Fibroblast of lung (primary cell): ENCODE measurements around the gene HNRNPF. TPM values are rescaled to one million over a fixed set of nuclear protein-coding genes. Genes with fewer than 3 reads are reported as not detected.
A peak's percentile ranks its signal among the peaks of the same experiment; 100 is the strongest.

ENCODE experiments used
- DNase-seq, 2 donors: peaks; one replicate each; pipeline versions ENCODE4 v3.0.0 to v3.0.0-alpha.2; 2010; ENCODE audit warnings: low read depth in 2 of 2
- H2AFZ ChIP-seq: 2 replicates; pipeline ENCODE4 v1.5.1; 2012; ENCODE audit warnings: low read length, control low read depth, inconsistent platforms
- H3K27ac ChIP-seq: 2 replicates; pipeline ENCODE4 v1.5.1; 2011; ENCODE audit warnings: low read length, control low read depth; ENCODE audit not compliant: insufficient read depth
- H3K27me3 ChIP-seq: 2 replicates; pipeline ENCODE4 v1.5.1; 2011; ENCODE audit warnings: mild to moderate bottlenecking, low read length; ENCODE audit not compliant: control insufficient read depth, insufficient read depth
- H3K36me3 ChIP-seq: 2 replicates; pipeline ENCODE4 v1.5.1; 2011; ENCODE audit warnings: low read length; ENCODE audit not compliant: control insufficient read depth, insufficient read depth
- H3K4me1 ChIP-seq: 2 replicates; pipeline ENCODE4 v1.5.1; 2011; ENCODE audit warnings: low read length; ENCODE audit not compliant: control insufficient read depth, insufficient read depth; ENCODE audit errors: extremely low read depth
- H3K4me2 ChIP-seq: 2 replicates; pipeline ENCODE4 v1.5.1; 2011; ENCODE audit warnings: low read length, control low read depth; ENCODE audit not compliant: insufficient read depth; ENCODE audit errors: extremely low read depth
- H3K4me3 ChIP-seq, 4 experiments: fragments of 200-600 bp in 1 of 4; sonication (generic) in 1 of 4; replicated peaks in 1 of 4; 2 replicates each; pipeline ENCODE4 v1.5.1; 2011 to 2016; ENCODE audit warnings: low read length in 4 of 4, low read depth in 3 of 4, mild to moderate bottlenecking in 3 of 4, control low read depth in 2 of 4, inconsistent platforms in 1 of 4, mixed read lengths in 1 of 4; ENCODE audit not compliant: insufficient read depth in 1 of 4; ENCODE audit errors: control extremely low read depth in 1 of 4
- H3K79me2 ChIP-seq: 2 replicates; pipeline ENCODE4 v1.5.1; 2012; ENCODE audit warnings: mild to moderate bottlenecking, low read length, inconsistent platforms; ENCODE audit not compliant: control insufficient read depth, insufficient read depth
- H3K9ac ChIP-seq: 2 replicates; pipeline ENCODE4 v1.5.1; 2011; ENCODE audit warnings: mild to moderate bottlenecking, low read length, control low read depth; ENCODE audit not compliant: insufficient read depth
- H3K9me3 ChIP-seq: 2 replicates; pipeline ENCODE4 v1.5.1; 2012; ENCODE audit warnings: low read depth, low read length; ENCODE audit not compliant: control insufficient read depth, insufficient read depth
- H4K20me1 ChIP-seq: 2 replicates; pipeline ENCODE4 v1.5.1; 2011; ENCODE audit warnings: low read length; ENCODE audit not compliant: control insufficient read depth, insufficient read depth; ENCODE audit errors: extremely low read depth
- EZH2 ChIP-seq: IDR thresholded peaks from 2 replicates; pipeline ENCODE4 v1.5.1; 2012; ENCODE audit warnings: low read length, control low read depth, mild to moderate bottlenecking; ENCODE audit errors: missing control alignments
- polyA plus RNA-seq, 2 donors: library from polyadenylated mRNA; depleted of rRNA in 1 of 2; stranded (reverse) in 1 of 2; unstranded in 1 of 2; fragments of >200 nt; gene quantifications; 2 replicates each; pipeline ENCODE4 v1.2.1, GENCODE V29; 2011 to 2012; ENCODE audit warnings: missing spikeins in 1 of 2
- total RNA-seq: library from RNA; depleted of rRNA; stranded (reverse); fragments of >200 nt; gene quantifications from 2 replicates; pipeline ENCODE4 v1.2.1, GENCODE V29; 2014
- TF ChIP-seq, protein P1 (sequence below), 2 donors: IDR thresholded peaks in 1 of 2; conservative IDR thresholded peaks in 1 of 2; 1 replicate in 1 of 2; 2 replicates in 1 of 2; pipeline ENCODE4 v1.5.1; 2011 to 2012; ENCODE audit warnings: low read length in 2 of 2, control low read depth in 1 of 2, inconsistent platforms in 1 of 2, low read depth in 1 of 2, mild to moderate bottlenecking in 1 of 2

HNRNPF gene
- total and polyA plus RNA-seq, 2 donors (not counting 1 experiment from before 2014, with no cell fraction given) = 203 to 217 TPM

DNA sequence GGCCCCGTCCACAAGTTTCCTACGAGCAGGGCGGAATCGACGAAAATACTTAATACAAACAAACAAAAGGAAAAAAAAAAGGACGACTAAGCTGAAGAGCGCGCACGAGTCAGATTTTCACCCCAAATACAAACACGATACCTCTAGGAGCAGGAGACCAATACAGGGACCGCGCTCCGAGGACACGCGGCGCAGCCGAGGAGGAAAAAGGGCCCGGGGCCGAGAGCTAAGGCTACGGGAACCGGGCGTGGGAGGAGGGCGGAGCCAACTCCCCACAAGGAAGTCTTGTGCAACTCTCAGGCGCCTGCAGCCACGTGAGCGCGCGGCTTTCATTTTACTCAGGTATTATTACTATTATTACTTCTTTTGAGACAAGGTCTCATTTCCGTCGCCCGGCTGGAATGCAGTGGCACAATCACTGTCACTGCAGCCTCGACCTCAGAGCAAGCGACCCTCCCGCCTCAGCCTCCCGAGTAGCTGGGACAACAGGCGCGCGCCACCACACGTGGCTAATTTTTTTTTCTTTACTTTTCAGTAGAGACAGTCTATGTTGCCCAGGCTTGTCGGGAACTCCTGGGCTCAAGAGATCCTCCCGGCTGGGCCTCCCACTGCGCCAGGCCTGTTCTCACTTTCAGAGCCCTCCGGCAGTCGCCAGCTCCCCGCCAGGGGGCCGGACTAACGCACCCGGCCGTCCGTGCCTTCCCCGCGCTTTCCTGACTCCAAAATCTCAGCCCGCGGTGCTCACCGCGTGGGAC is 1.2 kb downstream of the HNRNPF start:
- Histone ChIP-seq H3K9ac (peak overlapping the region; percentile 99), H3K9me3 (no peaks in the 10 kb centered on the region), H3K36me3 (no peaks in the 10 kb centered on the region), H3K27me3 (no peaks in the 10 kb centered on the region), H3K79me2 (peaks cover 58% of the 10 kb centered on the region), H4K20me1 (peaks cover 2% of the 10 kb centered on the region), H3K4me2 (peak overlapping the region; percentile 88), H3K27ac (peak overlapping the region; percentile 100), H2AFZ (no peak overlapping the region), H3K4me1 (peaks cover 3% of the 10 kb centered on the region), H3K4me3 (peak overlapping the region; percentile 84 to 98 (median 88))
- peak; percentile 90 to 91 for DNase-seq
- TF ChIP-seq EZH2 = no peak
- TF ChIP-seq, protein P1, sequence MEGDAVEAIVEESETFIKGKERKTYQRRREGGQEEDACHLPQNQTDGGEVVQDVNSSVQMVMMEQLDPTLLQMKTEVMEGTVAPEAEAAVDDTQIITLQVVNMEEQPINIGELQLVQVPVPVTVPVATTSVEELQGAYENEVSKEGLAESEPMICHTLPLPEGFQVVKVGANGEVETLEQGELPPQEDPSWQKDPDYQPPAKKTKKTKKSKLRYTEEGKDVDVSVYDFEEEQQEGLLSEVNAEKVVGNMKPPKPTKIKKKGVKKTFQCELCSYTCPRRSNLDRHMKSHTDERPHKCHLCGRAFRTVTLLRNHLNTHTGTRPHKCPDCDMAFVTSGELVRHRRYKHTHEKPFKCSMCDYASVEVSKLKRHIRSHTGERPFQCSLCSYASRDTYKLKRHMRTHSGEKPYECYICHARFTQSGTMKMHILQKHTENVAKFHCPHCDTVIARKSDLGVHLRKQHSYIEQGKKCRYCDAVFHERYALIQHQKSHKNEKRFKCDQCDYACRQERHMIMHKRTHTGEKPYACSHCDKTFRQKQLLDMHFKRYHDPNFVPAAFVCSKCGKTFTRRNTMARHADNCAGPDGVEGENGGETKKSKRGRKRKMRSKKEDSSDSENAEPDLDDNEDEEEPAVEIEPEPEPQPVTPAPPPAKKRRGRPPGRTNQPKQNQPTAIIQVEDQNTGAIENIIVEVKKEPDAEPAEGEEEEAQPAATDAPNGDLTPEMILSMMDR (conservative IDR thresholded peaks at IDR 0.05 in 1 of 2, IDR thresholded peaks at IDR 0.05 in 1 of 2; ENCODE audit: low read depth in 1 of 2, low read length in 2 of 2) = peak; percentile 45 to 46

GRCh38 chr10:43407148-43407575 is 1.8 kb downstream of the HNRNPF start:
- H3K27ac ChIP-seq = peak overlapping the region; percentile 100
- DNase-seq = peak in 1 of 2 donors; percentile 53
- H4K20me1 ChIP-seq = peaks cover 2% of the 10 kb centered on the region
- H3K4me1 ChIP-seq = peaks cover 3% of the 10 kb centered on the region
- peaks cover 64% of the 10 kb centered on the region for H3K79me2 ChIP-seq
- no peaks in the 10 kb centered on the region for H3K9me3 ChIP-seq
- H3K27me3 ChIP-seq = no peaks in the 10 kb centered on the region
- H3K9ac ChIP-seq = peak overlapping the region; percentile 99
- H2AFZ ChIP-seq = no peak overlapping the region
- peak overlapping the region; percentile 88 for H3K4me2 ChIP-seq
- peak overlapping the region; percentile 84 to 98 (median 88) for H3K4me3 ChIP-seq
- no peaks in the 10 kb centered on the region for H3K36me3 ChIP-seq
- TF ChIP-seq, protein P1 (conservative IDR thresholded peaks at IDR 0.05 in 1 of 2, IDR thresholded peaks at IDR 0.05 in 1 of 2; ENCODE audit: low read depth in 1 of 2, low read length in 2 of 2) = no peak
- no peak for TF ChIP-seq EZH2

DNA sequence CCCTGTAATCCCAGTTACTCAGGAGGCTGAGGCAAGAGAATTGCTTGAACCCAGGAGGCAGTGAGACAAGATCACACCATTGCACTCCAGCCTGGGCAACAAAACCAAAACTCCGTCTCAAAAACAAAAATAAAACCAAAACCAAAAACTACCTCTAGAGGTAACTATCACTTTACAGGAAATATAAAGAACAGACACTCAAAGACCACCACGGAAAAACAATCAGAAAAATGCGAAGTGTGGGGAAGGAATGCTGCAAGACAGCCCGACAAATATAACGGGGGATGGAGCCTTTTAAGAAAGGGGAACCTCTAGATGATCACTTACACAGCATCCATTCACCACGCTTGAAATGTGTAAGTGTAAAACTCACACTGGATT is 4.3 kb downstream of the HNRNPF start:
- Histone ChIP-seq H3K27ac (no peak overlapping the region), H3K27me3 (no peaks in the 10 kb centered on the region), H3K9ac (no peak overlapping the region), H3K79me2 (peaks cover 89% of the 10 kb centered on the region), H3K4me1 (peaks cover 6% of the 10 kb centered on the region), H3K4me3 (peak overlapping the region in 1 of 4 experiments; percentile 32), H2AFZ (no peak overlapping the region), H3K9me3 (no peaks in the 10 kb centered on the region), H4K20me1 (peaks cover 2% of the 10 kb centered on the region), H3K36me3 (peaks cover 2% of the 10 kb centered on the region), H3K4me2 (peak overlapping the region; percentile 52)
- no peak for TF ChIP-seq EZH2
- TF ChIP-seq, protein P1 (conservative IDR thresholded peaks at IDR 0.05 in 1 of 2, IDR thresholded peaks at IDR 0.05 in 1 of 2; ENCODE audit: low read depth in 1 of 2, low read length in 2 of 2) = no peak
- DNase-seq = no peak
